GM18520 (cell line): ENCODE data around the gene SLC5A1.
"Not testable (repeated sequence)": the region's sequence is repeated elsewhere in the genome, so short reads cannot be mapped to it uniquely, and the experiment has no call there.

Experiments
- ATAC-seq: cut with Tn5 transposase; IDR thresholded peaks from one replicate; pipeline ENCODE4 v1.9.1; 2021; ENCODE audit not compliant: unreplicated experiment

Gene SLC5A1

DNA sequence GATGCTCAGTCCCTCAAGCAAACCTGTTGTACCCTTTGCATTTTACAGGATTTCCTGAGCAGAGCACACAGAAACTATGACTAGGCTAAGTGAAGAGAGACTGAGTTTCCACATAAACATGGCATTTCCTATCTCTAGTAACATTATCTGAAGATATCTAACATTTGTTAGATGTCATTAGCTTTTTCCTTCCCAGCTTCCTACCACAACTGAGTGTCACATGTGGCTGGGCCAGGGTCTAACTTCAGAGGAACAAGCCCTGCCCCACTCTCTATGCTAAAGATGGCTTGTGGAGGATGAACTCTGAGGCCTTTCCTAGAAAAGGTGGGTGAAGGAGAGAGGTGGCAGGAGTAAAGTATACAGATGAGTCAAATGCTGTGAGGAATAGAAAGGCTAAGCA is 99.5 kb downstream of the SLC5A1 start:
- ATAC-seq = no peak

DNA sequence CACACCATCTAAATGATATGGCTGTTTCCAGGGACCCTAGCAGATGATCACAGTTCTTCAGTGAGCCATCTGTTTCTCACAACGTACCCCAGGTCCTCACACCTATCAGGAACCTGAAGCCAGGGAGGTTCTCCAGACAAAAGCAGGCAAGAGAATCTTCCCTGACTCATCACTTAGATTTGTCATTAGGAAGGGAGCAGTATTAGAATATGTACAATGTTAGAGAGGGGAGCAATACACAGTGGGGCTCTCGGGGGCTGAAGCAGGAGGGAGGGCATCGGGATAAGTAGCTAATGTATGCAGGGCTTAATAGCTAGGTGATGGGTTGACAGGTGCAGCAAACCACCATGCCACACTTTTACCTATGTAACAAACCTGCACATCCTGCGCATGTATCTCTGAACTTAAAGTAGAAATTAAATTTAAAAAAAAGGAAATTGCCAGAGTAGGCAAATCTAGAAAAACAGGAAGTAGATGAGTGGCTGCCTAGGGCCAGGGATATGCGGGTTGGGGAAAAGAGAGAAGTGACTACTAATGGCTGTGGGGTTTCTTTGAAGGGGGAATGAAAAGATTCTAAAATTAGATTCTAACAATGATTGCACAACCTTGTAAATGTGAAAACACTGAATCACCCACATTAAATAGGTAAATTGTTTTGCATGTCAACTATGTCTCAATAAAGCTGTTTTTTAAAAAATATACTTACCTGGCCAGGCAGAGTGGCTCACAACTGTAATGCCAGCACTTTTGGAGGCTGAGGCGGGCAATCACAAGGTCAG is 101.6 kb downstream of the SLC5A1 start:
- no peak for ATAC-seq

DNA sequence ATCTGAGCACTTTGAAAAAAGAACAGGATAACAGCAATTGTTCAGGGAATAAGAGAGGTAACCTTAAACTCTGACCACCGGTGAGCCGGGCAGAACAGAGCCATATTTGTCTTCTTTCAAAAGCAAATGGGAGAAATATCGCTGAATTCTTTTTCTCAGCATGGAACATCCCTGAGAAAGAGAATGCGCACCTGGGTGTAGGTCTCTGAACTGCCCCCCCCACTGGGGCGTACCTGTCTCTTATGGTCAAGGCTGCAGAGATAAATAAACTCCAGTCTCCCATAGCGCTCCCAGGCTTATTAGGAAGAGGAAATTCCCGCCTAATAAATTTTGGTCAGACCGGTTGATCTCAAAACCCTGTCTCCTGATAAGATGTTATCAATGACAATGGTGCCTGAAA is 104.1 kb downstream of the SLC5A1 start:
- ATAC-seq = not testable (repeated sequence)

DNA sequence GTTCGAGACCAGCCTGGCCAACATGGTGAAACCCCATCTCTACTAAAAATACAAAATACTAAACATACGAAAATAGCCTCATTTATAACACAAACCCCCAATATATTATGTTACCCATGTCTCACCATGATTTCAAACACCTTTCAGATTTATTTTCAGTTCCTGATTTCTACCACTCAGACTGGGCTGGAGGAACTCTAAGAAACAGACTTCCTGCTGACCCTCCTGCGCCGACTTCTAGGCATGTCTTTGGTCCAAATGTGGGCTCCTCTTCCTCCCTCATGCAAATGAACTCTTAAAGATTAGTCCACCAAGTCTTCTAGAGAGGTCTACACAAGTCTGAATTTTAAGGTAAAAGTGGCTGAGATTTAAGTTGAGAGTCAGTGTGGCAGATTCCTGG is 105.3 kb downstream of the SLC5A1 start:
- ATAC-seq = not testable (repeated sequence)

DNA sequence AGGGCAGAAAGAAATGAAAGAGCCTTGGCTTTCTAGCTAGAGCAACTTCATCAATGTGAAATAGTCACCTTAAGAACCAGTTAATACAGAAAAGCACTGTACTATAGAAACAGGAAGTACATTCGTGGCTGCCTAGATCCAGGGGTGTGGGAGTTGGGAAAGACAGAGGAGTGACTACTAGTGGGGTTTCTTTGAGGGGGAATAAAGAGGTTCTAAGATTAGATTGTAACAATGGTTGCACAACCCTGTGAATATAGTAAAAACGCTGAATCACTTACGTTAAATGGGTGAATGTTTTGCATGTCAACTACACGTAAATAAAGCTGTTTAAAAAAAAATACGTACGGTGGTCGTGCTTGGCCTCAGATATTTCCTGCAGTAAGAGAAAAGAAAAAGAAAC is 107.6 kb downstream of the SLC5A1 start:
- not testable (repeated sequence) for ATAC-seq

DNA sequence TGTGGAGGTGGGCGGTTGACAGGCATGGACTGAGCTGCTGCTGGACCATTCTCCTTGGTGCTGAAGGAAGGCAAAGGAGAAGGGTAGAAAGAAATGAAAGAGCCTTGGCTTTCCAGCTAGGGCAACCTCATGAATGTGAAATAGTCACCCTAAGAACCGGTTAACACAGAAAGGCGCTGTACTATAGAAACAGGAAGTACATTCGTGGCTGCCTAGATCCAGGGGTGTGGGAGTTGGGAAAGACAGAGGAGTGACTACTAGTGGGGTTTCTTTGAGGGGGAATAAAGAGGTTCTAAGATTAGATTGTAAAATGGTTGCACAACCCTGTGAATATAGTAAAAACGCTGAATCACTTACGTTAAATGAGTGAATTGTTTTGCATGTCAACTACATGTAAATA is 108.6 kb downstream of the SLC5A1 start:
- ATAC-seq = not testable (repeated sequence)

DNA sequence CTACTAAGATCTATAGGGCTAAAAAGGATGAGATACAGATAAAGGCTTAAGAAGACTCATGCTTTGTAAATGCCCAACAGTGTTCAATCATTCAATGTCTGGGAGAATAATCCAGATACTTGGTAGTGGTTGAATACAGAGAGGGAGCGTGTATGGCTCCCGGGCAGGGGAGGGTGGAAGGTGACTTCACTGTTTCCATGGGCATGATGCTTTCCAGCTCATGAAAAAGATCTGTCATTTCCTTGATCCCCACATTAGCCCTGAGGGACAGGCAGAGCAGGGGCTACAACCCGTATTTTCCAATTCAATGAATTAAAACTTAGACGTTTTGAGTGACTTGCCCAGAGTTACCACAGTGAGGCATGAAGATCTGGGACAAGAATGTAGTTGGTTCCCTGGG is 111.7 kb downstream of the SLC5A1 start:
- ATAC-seq = not testable (repeated sequence)

DNA sequence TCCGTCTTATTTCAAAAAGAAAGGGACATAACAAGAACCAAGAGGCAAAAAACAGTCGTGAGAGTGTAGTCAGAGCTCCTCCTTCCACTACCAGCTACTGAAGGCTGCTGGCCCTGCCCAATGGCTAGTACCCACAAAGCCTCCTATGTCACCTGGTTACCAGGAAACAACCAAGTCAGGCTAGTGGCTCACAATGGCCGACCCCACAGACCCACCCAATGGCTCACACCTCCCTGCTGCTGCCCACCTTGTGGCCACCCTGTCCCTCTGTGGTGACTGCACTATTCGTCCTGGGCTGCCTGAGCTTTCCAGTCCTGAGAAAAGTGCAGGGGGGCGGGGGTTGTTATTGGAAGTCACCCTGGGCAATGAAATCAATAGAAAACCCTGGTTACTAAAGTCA is 114.6 kb downstream of the SLC5A1 start:
- not testable (repeated sequence) for ATAC-seq

DNA sequence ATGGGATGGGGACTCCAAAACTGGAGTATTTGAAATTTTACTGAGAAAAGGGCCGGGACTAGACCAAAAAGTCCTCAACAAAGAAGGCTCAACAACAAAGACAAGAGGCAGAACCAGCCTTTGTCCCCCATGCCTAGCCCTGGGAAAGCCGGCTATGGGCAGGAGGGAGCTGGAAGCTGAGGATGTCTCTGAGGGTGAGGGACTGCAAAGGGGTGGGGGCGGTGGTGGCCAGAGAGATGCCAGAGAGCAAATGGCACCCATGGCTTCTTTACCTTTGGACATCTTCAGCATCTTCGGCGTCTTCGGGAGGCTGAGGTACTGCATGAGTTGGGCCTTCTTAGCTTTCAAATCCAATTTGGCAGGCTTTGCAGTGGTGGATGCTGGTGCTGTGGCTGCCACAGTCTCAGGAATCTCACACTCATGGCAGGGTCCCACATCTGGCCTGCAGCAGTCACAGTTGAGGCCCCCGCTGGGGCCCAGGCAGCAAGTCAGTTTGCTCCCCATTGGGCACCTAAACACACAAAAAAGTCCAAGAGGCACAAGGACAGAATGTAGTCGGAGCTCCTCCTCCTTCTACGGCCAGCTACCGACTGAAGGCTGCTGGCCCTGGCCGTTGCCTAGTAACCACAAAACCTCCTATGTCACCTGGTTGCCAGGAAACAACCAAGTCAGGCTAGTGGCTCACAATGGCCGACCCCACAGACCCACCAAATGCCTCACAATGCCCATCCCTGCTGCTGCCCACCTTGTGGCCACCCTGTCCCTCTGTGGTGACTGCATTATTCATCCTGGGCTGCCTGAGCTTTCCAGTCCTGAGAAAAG is 115.9 kb downstream of the SLC5A1 start, which contains the start of gene C22orf42:
C22orf42 (minus strand) TSS at position 592 of the 822 bp plus-strand sequence; CDS start at position 504, 88 bp downstream.
- no peak for ATAC-seq

DNA sequence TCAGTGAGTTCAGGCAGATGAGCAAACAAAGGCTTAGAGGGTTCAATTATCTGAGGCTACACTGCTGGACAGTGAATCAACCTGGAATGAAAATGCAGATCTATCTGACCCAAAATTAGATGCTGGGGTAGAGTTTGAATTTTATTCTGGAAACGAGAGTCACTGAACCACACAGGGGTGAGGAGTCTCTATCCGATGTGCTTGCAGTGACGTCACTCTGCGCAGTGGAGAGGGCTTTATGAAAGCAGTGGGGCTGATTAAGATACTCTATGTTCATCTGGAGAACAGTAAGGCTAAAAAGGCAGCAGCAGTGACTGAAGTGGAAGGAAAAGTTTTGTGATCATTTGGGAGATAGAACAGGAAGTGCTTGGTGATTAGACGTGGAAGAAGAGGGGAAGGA is 117.3 kb downstream of the SLC5A1 start:
- not testable (repeated sequence) for ATAC-seq
